Sigmoid colon (tissue), 7 donors: ENCODE measurements around the gene YARS1. TPM values are rescaled to one million over a fixed set of nuclear protein-coding genes. Genes with fewer than 3 reads are reported as not detected.

Source experiments
- DNase-seq: peaks from one replicate; pipeline ENCODE4 v3.0.0-alpha.2; 2019
- H3K27ac ChIP-seq, 4 donors: fragments of 200-600 bp; sonication (generic); one replicate each; pipeline ENCODE4 v1.5.1; 2016 to 2019; ENCODE audit warnings: mild to moderate bottlenecking in 1 of 4
- H3K27me3 ChIP-seq, 3 donors: fragments of 200-600 bp; sonication (generic); one replicate each; pipeline ENCODE4 v1.5.1; 2019; ENCODE audit warnings: mild to moderate bottlenecking in 1 of 3
- H3K36me3 ChIP-seq, 4 donors: fragments of 200-600 bp; sonication (generic); one replicate each; pipeline ENCODE4 v1.5.1; 2016 to 2019
- H3K4me1 ChIP-seq, 4 donors: fragments of 200-600 bp; sonication (generic); one replicate each; pipeline ENCODE4 v1.5.1; 2017 to 2019
- H3K4me3 ChIP-seq, 4 donors: fragments of 200-600 bp; sonication (generic); one replicate each; pipeline ENCODE4 v1.5.1; 2017 to 2019; ENCODE audit warnings: mild to moderate bottlenecking in 2 of 4, moderate library complexity in 1 of 4
- H3K9me3 ChIP-seq, 4 donors: fragments of 200-600 bp in 3 of 4; sonication (generic) in 3 of 4; one replicate each; pipeline versions ENCODE4 v1.5.1 to v1.6.1; 2013 to 2019
- EP300 ChIP-seq, 4 donors: sonication (generic); formaldehyde crosslinking; IDR thresholded peaks; one replicate each; pipeline ENCODE4 v1.6.1; 2017; ENCODE audit warnings: antibody characterized with exemption in 4 of 4
- POLR2A ChIP-seq, 2 donors: fragments of 450-650 bp; IDR thresholded peaks; one replicate each; pipeline ENCODE4 v1.6.1; 2016; ENCODE audit warnings: antibody characterized with exemption in 2 of 2, mild to moderate bottlenecking in 2 of 2, moderate library complexity in 2 of 2
- POLR2AphosphoS5 ChIP-seq, 4 donors: sonication (generic); formaldehyde crosslinking; IDR thresholded peaks; one replicate each; pipeline ENCODE4 v1.6.1; 2017; ENCODE audit warnings: antibody characterized with exemption in 4 of 4
- WGBS, 2 donors: extraction: QIAGEN DNeasy Blood & Tissue Kit; methylation state at CpG; one replicate each; pipeline ENCODE4 v1.1.7; 2013; 5-methylcytosine and 5-hydroxymethylcytosine counted together
- intact Hi-C: fragments of 100-400 bp; cut with DNase I; formaldehyde crosslinking; loops from one replicate; pipeline ENCODE4 v1.15.1; 2023
- polyA plus RNA-seq, 3 donors: library from polyadenylated mRNA; stranded (reverse); fragments of 200-250 nt; gene quantifications; one replicate each; pipeline ENCODE4 v1.2.3, GENCODE V29; 2013
- total RNA-seq, 4 donors: library from RNA; depleted of rRNA; stranded (reverse); fragments of >200 nt; gene quantifications; one replicate each; pipeline ENCODE4 v1.1.0, GENCODE V29; 2016
- TF ChIP-seq, protein P1 (sequence below), 4 experiments: fragments of 450-650 bp in 3 of 4; fragments of 200-600 bp in 1 of 4; IDR thresholded peaks; one replicate each; pipeline ENCODE4 v1.5.1; 2016 to 2019; ENCODE audit warnings: antibody characterized with exemption in 4 of 4, mild to moderate bottlenecking in 3 of 4, moderate library complexity in 2 of 4
- donor health status: healthy with polysubstance abuse.
- donor health status: Bipolar disorder and iron deficiency.
- donor health status: healthy.

YARS1 gene
- total and polyA plus RNA-seq, 7 donors, result 28.7 to 65.2 (median 33.6) TPM

DNA sequence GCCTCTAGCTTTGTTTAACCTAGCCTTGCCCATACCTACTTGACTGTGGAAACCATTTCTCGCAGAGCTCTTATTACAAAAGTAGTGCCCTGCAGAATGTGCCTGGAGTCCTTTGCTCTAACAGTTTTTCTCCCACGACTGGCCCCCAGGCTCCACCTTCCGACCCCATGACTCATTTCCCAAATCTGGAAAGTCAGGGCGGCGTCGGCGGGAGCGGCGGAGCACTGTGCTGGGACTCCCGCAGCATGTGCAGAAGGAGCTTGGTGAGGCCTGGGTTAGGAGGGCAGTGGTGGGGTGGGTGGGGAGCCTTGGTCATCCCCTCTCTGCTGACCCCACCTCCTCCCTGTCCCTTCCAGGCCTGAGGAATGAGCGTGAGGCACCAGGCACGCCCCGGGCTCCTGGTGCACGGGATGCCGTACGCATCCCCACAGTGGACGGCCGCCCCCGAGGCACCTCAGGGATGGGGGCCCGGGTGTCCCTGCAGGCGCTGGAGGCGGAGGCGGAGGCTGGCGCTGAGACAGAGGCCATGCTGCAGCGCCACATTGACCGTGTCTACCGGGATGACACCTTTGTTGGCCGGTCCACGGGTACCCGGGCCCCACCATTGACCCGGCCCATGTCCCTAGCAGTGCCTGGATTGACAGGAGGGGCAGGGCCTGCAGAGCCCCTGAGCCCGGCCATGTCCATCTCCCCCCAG is 47.5 kb downstream of the YARS1 start:
- Histone ChIP-seq H3K27ac (no peak overlapping the region), H3K4me1 (peaks cover 0 to 41% (median 30%) of the 10 kb centered on the region in 4 donors), H3K9me3 (no peaks in the 10 kb centered on the region), H3K27me3 (no peaks in the 10 kb centered on the region), H3K36me3 (peaks cover 0 to 20% (median 4%) of the 10 kb centered on the region in 4 donors), H3K4me3 (no peak overlapping the region)
- TF ChIP-seq, protein P1, sequence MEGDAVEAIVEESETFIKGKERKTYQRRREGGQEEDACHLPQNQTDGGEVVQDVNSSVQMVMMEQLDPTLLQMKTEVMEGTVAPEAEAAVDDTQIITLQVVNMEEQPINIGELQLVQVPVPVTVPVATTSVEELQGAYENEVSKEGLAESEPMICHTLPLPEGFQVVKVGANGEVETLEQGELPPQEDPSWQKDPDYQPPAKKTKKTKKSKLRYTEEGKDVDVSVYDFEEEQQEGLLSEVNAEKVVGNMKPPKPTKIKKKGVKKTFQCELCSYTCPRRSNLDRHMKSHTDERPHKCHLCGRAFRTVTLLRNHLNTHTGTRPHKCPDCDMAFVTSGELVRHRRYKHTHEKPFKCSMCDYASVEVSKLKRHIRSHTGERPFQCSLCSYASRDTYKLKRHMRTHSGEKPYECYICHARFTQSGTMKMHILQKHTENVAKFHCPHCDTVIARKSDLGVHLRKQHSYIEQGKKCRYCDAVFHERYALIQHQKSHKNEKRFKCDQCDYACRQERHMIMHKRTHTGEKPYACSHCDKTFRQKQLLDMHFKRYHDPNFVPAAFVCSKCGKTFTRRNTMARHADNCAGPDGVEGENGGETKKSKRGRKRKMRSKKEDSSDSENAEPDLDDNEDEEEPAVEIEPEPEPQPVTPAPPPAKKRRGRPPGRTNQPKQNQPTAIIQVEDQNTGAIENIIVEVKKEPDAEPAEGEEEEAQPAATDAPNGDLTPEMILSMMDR (IDR thresholded peaks at IDR 0.05), result no peak
- TF ChIP-seq POLR2AphosphoS5 (IDR thresholded peaks at IDR 0.05) (no peak), POLR2A (IDR thresholded peaks at IDR 0.05) (no peak), EP300 (IDR thresholded peaks at IDR 0.05) (no peak)
- WGBS, 2 donors, result 83 to 91% methylated on average over 32 of the region's 32 CpGs
- intact Hi-C loops, result loop anchor here (10.0 kb wide), 1 partner anchor 245 kb away; no protein-coding TSS in a partner anchor
- DNase-seq, result no peak

DNA sequence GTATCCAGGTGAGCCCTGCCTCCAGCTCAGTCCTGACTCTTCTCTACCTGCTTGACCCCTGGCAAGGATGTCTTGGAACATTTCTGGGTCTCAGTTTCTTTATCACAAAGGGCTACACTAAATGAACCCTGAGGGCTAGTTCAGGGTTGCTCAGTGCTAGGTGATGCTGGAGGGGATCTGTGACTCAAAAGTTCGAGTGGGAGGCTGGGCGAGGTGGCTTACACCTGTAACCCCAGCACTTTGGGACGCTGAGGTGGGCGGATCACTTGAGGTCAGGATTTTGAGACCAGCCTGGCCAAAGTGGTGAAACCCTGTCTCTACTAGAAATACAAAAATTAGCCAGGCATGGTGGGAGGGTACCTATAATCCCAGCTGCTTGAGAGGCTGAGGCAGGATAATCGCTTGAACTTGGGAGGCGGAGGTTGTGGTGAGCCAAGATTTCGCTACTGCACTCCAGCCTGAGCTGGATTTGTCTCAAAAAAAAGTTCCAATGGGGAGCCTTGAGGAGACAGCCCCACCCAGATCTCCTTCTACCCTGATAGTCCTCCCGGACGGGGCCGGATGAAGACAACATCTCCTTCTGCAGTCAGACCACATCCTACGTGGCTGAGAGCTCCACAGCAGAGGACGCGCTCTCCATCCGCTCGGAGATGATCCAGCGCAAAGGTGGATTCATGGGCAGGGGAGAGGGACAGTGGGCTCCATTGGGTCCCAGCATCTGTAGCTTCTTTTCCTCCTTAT is 48.9 kb downstream of the YARS1 start:
- TF ChIP-seq EP300 (IDR thresholded peaks at IDR 0.05), result no peak
- TF ChIP-seq POLR2A (IDR thresholded peaks at IDR 0.05), result no peak
- no peak for TF ChIP-seq POLR2AphosphoS5 (IDR thresholded peaks at IDR 0.05)
- TF ChIP-seq, protein P1 (IDR thresholded peaks at IDR 0.05), result no peak
- H3K9me3 ChIP-seq, result no peaks in the 10 kb centered on the region
- intact Hi-C loops, result no loop called here
- H3K36me3 ChIP-seq, result peaks cover 0 to 11% (median 2%) of the 10 kb centered on the region in 4 donors
- H3K27me3 ChIP-seq, result no peaks in the 10 kb centered on the region
- H3K4me3 ChIP-seq, result no peak overlapping the region
- H3K4me1 ChIP-seq, result peaks cover 0 to 43% (median 31%) of the 10 kb centered on the region in 4 donors
- WGBS, 2 donors, result 84 to 88% methylated on average over 16 of the region's 16 CpGs
- peak overlapping the region in 2 of 4 donors; percentile 34 to 61 for H3K27ac ChIP-seq
- no peak for DNase-seq

DNA sequence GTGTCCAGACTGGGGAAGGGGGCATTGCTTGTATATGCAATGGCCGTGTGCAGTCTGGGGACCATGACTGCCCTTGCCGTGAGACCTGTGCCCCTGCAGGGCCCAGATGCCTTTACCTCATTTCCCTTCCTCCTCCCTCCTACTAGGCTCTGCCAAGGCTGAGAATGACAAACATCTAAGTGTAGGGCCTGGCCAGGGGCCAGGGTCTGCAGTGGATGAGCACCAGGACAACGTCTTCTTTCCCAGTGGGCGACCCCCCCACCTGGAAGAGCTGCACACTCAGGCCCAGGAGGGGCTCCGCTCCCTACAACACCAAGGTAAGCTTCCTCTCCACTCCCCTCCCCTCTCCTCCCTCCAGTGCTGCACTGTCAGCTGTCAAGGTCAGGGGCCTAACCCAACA is 49.5 kb downstream of the YARS1 start:
- intact Hi-C loops, result no loop called here
- no peaks in the 10 kb centered on the region for H3K9me3 ChIP-seq
- peaks cover 0 to 38% (median 30%) of the 10 kb centered on the region in 4 donors for H3K4me1 ChIP-seq
- H3K27ac ChIP-seq, result peak overlapping the region in 2 of 4 donors; percentile 34 to 61
- peaks cover 0 to 11% (median 2%) of the 10 kb centered on the region in 4 donors for H3K36me3 ChIP-seq
- TF ChIP-seq, protein P1 (IDR thresholded peaks at IDR 0.05), result no peak
- no peak for TF ChIP-seq POLR2A (IDR thresholded peaks at IDR 0.05)
- H3K4me3 ChIP-seq, result no peak overlapping the region
- 53 to 54% methylated on average over 5 of the region's 5 CpGs for WGBS, 2 donors
- DNase-seq, result no peak
- H3K27me3 ChIP-seq, result no peaks in the 10 kb centered on the region

DNA sequence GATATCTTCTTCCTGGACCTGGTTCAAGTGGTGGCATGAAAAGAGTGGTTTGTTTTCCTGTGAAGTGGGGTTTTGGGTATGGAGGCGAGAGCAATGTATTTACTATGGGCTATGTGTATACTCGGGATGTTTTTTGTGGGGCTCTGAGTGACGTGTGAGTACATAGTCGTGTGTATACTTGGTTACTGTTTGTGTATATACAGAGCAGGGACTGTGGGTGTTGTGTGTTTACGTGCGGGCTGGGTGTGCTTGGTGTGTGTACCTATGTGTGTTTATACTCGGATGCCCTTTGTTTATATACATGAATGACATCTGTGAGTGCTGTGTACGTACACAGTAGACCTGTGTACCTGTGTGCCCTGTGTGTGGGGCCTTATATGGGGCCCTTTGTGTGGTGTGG is 50.0 kb downstream of the YARS1 start:
- peaks cover 0 to 41% (median 34%) of the 10 kb centered on the region in 4 donors for H3K4me1 ChIP-seq
- TF ChIP-seq, protein P1 (IDR thresholded peaks at IDR 0.05), result no peak
- no peak for TF ChIP-seq EP300 (IDR thresholded peaks at IDR 0.05)
- TF ChIP-seq POLR2A (IDR thresholded peaks at IDR 0.05), result no peak
- no peak for TF ChIP-seq POLR2AphosphoS5 (IDR thresholded peaks at IDR 0.05)

More for the DNA sequence above, 50.0 kb downstream of the YARS1 start:
- WGBS, 2 donors, result 32 to 70% methylated on average over 8 of the region's 8 CpGs
- peaks cover 0 to 11% (median 2%) of the 10 kb centered on the region in 4 donors for H3K36me3 ChIP-seq
- H3K27ac ChIP-seq, result peak overlapping the region in 1 of 4 donors; percentile 61
- H3K4me3 ChIP-seq, result no peak overlapping the region
- DNase-seq, result no peak
- intact Hi-C loops, result no loop called here
- H3K27me3 ChIP-seq, result no peaks in the 10 kb centered on the region
- no peaks in the 10 kb centered on the region for H3K9me3 ChIP-seq
